NCI-H1092 treated with DMSO at 0.1 percent for 48 hours (cell line): ENCODE data around the gene GGNBP2.
A peak's percentile ranks its signal among the peaks of the same experiment; 100 is the strongest.

ENCODE experiments used
- DNase-seq: peaks from one replicate; lab custom pipeline; 2025; lab: John Stamatoyannopoulos, UW

The GGNBP2 gene

GRCh38 chr17:36550491-36551417 is 6.0 kb downstream of the GGNBP2 start:
- DNase-seq: no peak

- DNase-seq: no peak
Observed at GRCh38 chr17:36553459-36553858, 8.7 kb downstream of the GGNBP2 start.

- DNase-seq: no peak
Observed at GRCh38 chr17:36566081-36566480, 21.4 kb downstream of the GGNBP2 start.

- no peak for DNase-seq
Observed at GRCh38 chr17:36575028-36575427, 30.3 kb downstream of the GGNBP2 start.

- DNase-seq: no peak
Observed at GRCh38 chr17:36576793-36577192, 32.1 kb downstream of the GGNBP2 start.

GRCh38 chr17:36578671-36579070 is 34.0 kb downstream of the GGNBP2 start:
- DNase-seq: no peak

GRCh38 chr17:36583787-36584186 is 39.1 kb downstream of the GGNBP2 start:
- no peak for DNase-seq

GRCh38 chr17:36586138-36586537 is 41.4 kb downstream of the GGNBP2 start:
- no peak for DNase-seq

- DNase-seq: no peak
Observed at GRCh38 chr17:36590082-36590481, 45.4 kb downstream of the GGNBP2 start.

GRCh38 chr17:36591434-36592315 is 47.0 kb downstream of the GGNBP2 start, which contains the start of gene DHRS11:
Gene DHRS11 (plus strand): TSS chr17:36591879. CDS start chr17:36592010, 131 bp downstream.
- DNase-seq: peak; percentile 66

- no peak for DNase-seq
Observed at GRCh38 chr17:36592316-36592715, 47.6 kb downstream of the GGNBP2 start.

- no peak for DNase-seq
Observed at GRCh38 chr17:36592716-36593321, 48.1 kb downstream of the GGNBP2 start.

- DNase-seq: no peak
Observed at GRCh38 chr17:36593656-36594316, 49.1 kb downstream of the GGNBP2 start.

GRCh38 chr17:36594626-36595401 is 50.1 kb downstream of the GGNBP2 start:
- no peak for DNase-seq

- DNase-seq: no peak
Observed at GRCh38 chr17:36597226-36597625, 52.5 kb downstream of the GGNBP2 start.

- no peak for DNase-seq
Observed at GRCh38 chr17:36597866-36598777, 53.4 kb downstream of the GGNBP2 start.

- no peak for DNase-seq
Observed at GRCh38 chr17:36598951-36599401, 54.3 kb downstream of the GGNBP2 start.

GRCh38 chr17:36599546-36600250 is 55.0 kb downstream of the GGNBP2 start:
- DNase-seq: no peak

GRCh38 chr17:36600465-36600864 is 55.7 kb downstream of the GGNBP2 start:
- no peak for DNase-seq
